ENCODE results near the gene SETD1B. TPM values are rescaled to one million over a fixed set of nuclear protein-coding genes. Genes with fewer than 3 reads are reported as not detected.

The SETD1B gene
- total RNA-seq, 1 donor from 2014 or later, result 28.4 TPM

DNA sequence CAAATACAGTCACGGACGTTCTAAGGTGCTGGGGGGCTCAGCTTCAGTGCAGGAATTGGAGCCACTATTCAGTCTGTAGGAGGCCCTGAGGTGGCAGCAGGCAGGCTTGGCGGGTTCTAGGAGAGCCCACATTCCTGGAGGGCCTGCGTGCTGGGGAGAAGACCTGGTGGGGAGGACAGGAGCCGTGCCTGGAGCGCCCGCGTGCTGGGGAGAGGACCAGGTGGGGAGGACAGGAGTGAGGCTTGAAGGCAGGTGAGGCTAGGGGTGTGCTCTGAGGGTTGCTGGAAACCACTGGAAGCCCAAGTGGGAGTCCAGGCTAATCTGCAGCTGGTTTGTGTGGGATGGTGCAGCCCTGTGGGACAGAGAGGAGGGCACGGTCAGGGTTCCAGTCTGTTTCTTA, 33.4 kb upstream of the SETD1B start:
- Mint-ChIP-seq H3K9me3 (no peaks in the 10 kb centered on the region), H3K27me3 (no peaks in the 10 kb centered on the region), H3K27ac (peak overlapping the region; percentile 79), H3K4me1 (ENCODE audit: unreplicated experiment) (peaks cover 28% of the 10 kb centered on the region), H3K36me3 (no peaks in the 10 kb centered on the region), H3K4me3 (no peak overlapping the region)
- DNase-seq (ENCODE audit: extremely low spot score, unreplicated experiment), result no peak
- TF ChIP-seq, protein P1, sequence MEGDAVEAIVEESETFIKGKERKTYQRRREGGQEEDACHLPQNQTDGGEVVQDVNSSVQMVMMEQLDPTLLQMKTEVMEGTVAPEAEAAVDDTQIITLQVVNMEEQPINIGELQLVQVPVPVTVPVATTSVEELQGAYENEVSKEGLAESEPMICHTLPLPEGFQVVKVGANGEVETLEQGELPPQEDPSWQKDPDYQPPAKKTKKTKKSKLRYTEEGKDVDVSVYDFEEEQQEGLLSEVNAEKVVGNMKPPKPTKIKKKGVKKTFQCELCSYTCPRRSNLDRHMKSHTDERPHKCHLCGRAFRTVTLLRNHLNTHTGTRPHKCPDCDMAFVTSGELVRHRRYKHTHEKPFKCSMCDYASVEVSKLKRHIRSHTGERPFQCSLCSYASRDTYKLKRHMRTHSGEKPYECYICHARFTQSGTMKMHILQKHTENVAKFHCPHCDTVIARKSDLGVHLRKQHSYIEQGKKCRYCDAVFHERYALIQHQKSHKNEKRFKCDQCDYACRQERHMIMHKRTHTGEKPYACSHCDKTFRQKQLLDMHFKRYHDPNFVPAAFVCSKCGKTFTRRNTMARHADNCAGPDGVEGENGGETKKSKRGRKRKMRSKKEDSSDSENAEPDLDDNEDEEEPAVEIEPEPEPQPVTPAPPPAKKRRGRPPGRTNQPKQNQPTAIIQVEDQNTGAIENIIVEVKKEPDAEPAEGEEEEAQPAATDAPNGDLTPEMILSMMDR (conservative IDR thresholded peaks at IDR 0.05), result no peak

DNA sequence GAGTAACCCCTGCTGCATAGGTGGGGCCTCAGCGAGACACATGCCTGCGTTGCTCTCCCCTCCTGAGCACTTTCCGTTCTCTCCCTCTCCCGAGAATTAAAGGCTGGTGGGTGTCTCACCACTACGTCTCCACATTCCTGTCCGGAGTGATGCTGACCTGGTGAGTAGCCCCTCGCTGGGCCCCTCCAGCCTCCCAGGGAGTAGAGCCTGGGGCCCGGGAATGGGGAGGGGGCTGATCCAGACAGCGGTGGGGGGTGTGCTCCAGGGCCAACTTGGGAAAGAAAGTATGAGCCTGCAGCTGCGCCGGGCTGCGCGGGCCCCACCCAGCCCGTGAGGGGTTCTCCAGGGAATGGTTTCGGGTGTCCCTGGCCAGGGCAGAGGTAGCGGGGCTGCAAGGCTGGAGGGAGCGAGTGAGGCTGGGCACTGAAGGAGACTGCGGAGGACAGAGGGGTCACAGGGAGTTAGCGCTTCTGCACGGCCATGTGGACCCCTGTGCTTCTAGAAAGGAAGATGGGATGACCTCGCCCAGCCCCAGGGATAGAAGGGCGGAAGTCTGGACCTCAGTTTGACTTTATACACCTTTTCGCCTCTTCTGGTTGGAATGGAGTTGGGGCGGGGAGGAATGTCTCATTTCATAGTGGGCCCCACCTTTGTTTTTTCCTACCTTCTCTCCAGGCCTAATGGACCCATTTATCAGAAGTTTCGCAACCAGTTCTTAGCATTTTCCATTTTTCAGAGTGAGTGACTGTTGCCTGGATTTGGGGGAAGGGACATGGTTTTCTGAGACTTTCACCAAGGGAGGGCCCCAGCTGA, 32.8 kb upstream of the SETD1B start:
- H3K4me3 Mint-ChIP-seq, result no peak overlapping the region
- TF ChIP-seq, protein P1 (conservative IDR thresholded peaks at IDR 0.05), result no peak
- H3K36me3 Mint-ChIP-seq, result no peaks in the 10 kb centered on the region
- DNase-seq (ENCODE audit: extremely low spot score, unreplicated experiment), result no peak
- no peaks in the 10 kb centered on the region for H3K9me3 Mint-ChIP-seq
- no peak overlapping the region for H3K27ac Mint-ChIP-seq
- no peaks in the 10 kb centered on the region for H3K27me3 Mint-ChIP-seq
- peaks cover 28% of the 10 kb centered on the region for H3K4me1 Mint-ChIP-seq (ENCODE audit: unreplicated experiment)

DNA sequence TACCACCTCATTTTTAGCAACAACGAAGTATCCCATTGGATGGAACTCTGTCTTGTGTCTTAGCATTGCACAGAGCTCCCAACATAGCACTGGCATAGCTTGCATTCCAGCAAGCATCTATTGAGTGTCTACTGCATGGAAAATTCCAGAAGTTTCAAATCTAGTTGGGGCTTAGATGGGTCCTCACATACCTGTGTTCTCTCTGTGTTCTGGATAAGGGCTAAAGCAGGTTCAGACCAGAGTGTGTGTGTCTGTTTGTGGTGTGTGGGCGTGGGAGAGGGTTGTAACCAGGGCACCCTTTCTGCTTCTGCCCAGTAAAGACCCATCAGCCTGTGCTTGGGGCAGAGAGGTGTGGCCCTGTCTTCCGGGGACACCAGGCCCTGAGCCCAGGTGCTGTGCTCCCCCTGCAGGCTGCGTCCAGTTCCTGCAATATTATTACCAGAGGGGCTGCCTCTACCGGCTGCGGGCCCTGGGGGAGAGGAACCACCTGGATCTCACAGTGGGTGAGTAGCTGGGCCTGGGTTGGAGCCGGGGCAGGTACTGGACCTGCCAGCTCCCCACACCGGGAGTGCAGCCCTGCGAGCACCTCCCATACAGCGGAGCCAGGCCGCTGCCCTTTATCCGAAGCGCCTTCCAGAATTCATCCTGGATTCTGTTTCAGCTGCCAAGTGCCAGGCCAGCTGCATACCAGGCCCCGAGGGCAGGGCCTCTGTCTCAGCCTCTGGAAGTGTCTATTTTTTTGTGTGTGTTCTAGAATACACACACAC, 30.6 kb upstream of the SETD1B start:
- no peaks in the 10 kb centered on the region for H3K36me3 Mint-ChIP-seq
- H3K4me3 Mint-ChIP-seq, result no peak overlapping the region
- TF ChIP-seq, protein P1 (conservative IDR thresholded peaks at IDR 0.05), result peak; percentile 83
- no peak overlapping the region for H3K27ac Mint-ChIP-seq
- no peaks in the 10 kb centered on the region for H3K9me3 Mint-ChIP-seq
- H3K4me1 Mint-ChIP-seq (ENCODE audit: unreplicated experiment), result peaks cover 21% of the 10 kb centered on the region
- no peak for DNase-seq (ENCODE audit: extremely low spot score, unreplicated experiment)
- no peaks in the 10 kb centered on the region for H3K27me3 Mint-ChIP-seq

DNA sequence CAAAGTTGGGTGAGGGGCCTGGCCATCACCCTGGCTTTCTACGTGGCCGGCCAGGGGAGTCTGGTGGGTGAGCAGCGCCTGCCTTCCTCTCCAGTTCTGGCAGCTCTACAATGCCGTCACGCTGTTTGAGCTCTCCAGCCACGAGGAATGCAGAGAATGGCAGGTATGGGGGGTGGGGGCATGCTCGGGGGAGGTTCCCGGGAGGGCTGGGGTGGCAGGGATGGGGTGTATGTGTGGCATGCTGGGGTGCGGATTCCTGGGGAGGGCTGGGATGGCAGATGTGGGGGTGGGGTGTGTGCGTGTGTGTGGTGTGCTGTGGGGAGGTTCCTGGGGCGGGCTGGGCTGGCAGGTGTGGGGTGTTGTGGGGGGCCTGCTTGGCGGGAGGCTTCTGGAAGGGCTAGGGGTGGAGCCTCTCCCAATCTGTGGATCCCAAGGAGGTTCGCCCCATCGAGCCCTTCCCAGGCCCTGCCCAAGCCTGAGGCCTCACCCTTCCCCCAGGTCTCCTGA, 28.8 kb upstream of the SETD1B start:
- DNase-seq (ENCODE audit: extremely low spot score, unreplicated experiment), result no peak
- TF ChIP-seq, protein P1 (conservative IDR thresholded peaks at IDR 0.05), result no peak
- no peaks in the 10 kb centered on the region for H3K9me3 Mint-ChIP-seq
- peaks cover 13% of the 10 kb centered on the region for H3K4me1 Mint-ChIP-seq (ENCODE audit: unreplicated experiment)
- no peak overlapping the region for H3K4me3 Mint-ChIP-seq
- no peaks in the 10 kb centered on the region for H3K36me3 Mint-ChIP-seq
- no peaks in the 10 kb centered on the region for H3K27me3 Mint-ChIP-seq
- no peak overlapping the region for H3K27ac Mint-ChIP-seq

DNA sequence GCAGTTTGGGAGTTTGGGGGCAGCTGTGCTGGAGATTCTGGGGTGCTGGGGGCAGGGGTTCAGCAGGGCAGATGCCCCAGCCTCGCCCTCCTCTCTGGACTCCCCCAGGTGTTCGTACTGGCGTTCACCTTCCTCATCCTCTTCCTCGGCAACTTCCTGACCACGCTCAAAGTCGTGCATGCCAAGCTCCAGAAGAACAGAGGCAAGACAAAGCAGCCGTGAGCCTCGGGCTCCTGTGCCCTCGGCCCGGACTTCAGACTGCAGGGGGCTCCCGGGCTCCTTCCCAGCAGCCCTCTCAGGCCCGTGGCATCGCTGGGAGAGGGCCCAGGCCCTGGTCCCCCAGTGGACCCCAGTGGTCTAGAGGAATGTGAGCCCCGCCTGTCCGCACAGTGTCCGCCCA, 28.3 kb upstream of the SETD1B start:
- Mint-ChIP-seq H3K27me3 (no peaks in the 10 kb centered on the region), H3K36me3 (no peaks in the 10 kb centered on the region), H3K4me1 (ENCODE audit: unreplicated experiment) (peaks cover 8% of the 10 kb centered on the region), H3K4me3 (no peak overlapping the region), H3K9me3 (no peaks in the 10 kb centered on the region), H3K27ac (no peak overlapping the region)
- TF ChIP-seq, protein P1 (conservative IDR thresholded peaks at IDR 0.05), result no peak
- DNase-seq (ENCODE audit: extremely low spot score, unreplicated experiment), result no peak

Data from type B pancreatic cell (in vitro differentiated cells).